ENCODE results near the gene TRRAP. TPM values are rescaled to one million over a fixed set of nuclear protein-coding genes. Genes with fewer than 3 reads are reported as not detected.
A peak's percentile ranks its signal among the peaks of the same experiment; 100 is the strongest.

The TRRAP gene
- total and polyA plus RNA-seq, 7 donors = 2.4 to 35.5 (median 18.9) TPM

- no peak overlapping the region for H3K27ac ChIP-seq
- peaks cover 52 to 98% (median 85%) of the 10 kb centered on the region in 4 donors for H3K36me3 ChIP-seq
- intact Hi-C loops (cut with DNase I) = no loop called here
- no peak for DNase-seq
- no peaks in the 10 kb centered on the region for H3K27me3 ChIP-seq
- no peaks in the 10 kb centered on the region for H3K9me3 ChIP-seq
- H3K4me1 ChIP-seq = peaks cover 0 to 2% (median 0%) of the 10 kb centered on the region in 4 donors
- no peak overlapping the region for H3K4me3 ChIP-seq
- no peak for TF ChIP-seq POLR2A (IDR thresholded peaks at IDR 0.05)
- no peak for TF ChIP-seq CTCF (IDR thresholded peaks at IDR 0.05)
- no peak for TF ChIP-seq EP300 (IDR thresholded peaks at IDR 0.05)
- TF ChIP-seq POLR2AphosphoS5 (IDR thresholded peaks at IDR 0.05) = no peak
- 94 to 95% methylated on average over 30 of the region's 30 CpGs for WGBS, 2 donors
Measured at GRCh38 chr7:99034932-99035722, 156.8 kb downstream of the TRRAP start.

- peaks cover 47 to 96% (median 80%) of the 10 kb centered on the region in 4 donors for H3K36me3 ChIP-seq
- WGBS, 2 donors = 88 to 91% methylated on average over 26 of the region's 26 CpGs
- H3K4me3 ChIP-seq = no peak overlapping the region
- DNase-seq = no peak
- H3K27me3 ChIP-seq = no peaks in the 10 kb centered on the region
- no peak overlapping the region for H3K27ac ChIP-seq
- TF ChIP-seq POLR2AphosphoS5 (IDR thresholded peaks at IDR 0.05) = no peak
- TF ChIP-seq EP300 (IDR thresholded peaks at IDR 0.05) = no peak
- no peak for TF ChIP-seq POLR2A (IDR thresholded peaks at IDR 0.05)
- TF ChIP-seq CTCF (IDR thresholded peaks at IDR 0.05) = no peak
- intact Hi-C loops (cut with DNase I) = no loop called here
- peaks cover 0 to 10% (median 4%) of the 10 kb centered on the region in 4 donors for H3K4me1 ChIP-seq
- H3K9me3 ChIP-seq = no peaks in the 10 kb centered on the region
Measured at GRCh38 chr7:99035723-99036545, 157.6 kb downstream of the TRRAP start.

GRCh38 chr7:99036546-99037111 is 158.3 kb downstream of the TRRAP start:
- H3K27me3 ChIP-seq = no peaks in the 10 kb centered on the region
- H3K4me3 ChIP-seq = no peak overlapping the region
- 84 to 85% methylated on average over 11 of the region's 11 CpGs for WGBS, 2 donors
- H3K9me3 ChIP-seq = no peaks in the 10 kb centered on the region
- no peak for TF ChIP-seq POLR2AphosphoS5 (IDR thresholded peaks at IDR 0.05)
- TF ChIP-seq CTCF (IDR thresholded peaks at IDR 0.05) = peak in 1 of 4 experiments; percentile 14
- DNase-seq = no peak
- H3K27ac ChIP-seq = no peak overlapping the region
- peaks cover 0 to 16% (median 5%) of the 10 kb centered on the region in 4 donors for H3K4me1 ChIP-seq
- intact Hi-C loops (cut with DNase I) = no loop called here
- H3K36me3 ChIP-seq = peaks cover 45 to 96% (median 77%) of the 10 kb centered on the region in 4 donors

GRCh38 chr7:99037327-99037940 is 159.1 kb downstream of the TRRAP start:
- H3K27me3 ChIP-seq = no peaks in the 10 kb centered on the region
- H3K9me3 ChIP-seq = no peaks in the 10 kb centered on the region
- 96 to 97% methylated on average over 16 of the region's 16 CpGs for WGBS, 2 donors
- peaks cover 39 to 95% (median 71%) of the 10 kb centered on the region in 4 donors for H3K36me3 ChIP-seq
- intact Hi-C loops (cut with DNase I) = no loop called here
- H3K4me3 ChIP-seq = no peak overlapping the region
- TF ChIP-seq CTCF (IDR thresholded peaks at IDR 0.05) = no peak
- TF ChIP-seq EP300 (IDR thresholded peaks at IDR 0.05) = no peak
- TF ChIP-seq POLR2A (IDR thresholded peaks at IDR 0.05) = no peak
- TF ChIP-seq POLR2AphosphoS5 (IDR thresholded peaks at IDR 0.05) = no peak
- no peak for DNase-seq
- peaks cover 0 to 16% (median 8%) of the 10 kb centered on the region in 4 donors for H3K4me1 ChIP-seq
- no peak overlapping the region for H3K27ac ChIP-seq
